HG02642 (cell line): ENCODE data around the gene OR10X1.

Experiments
- ATAC-seq: cut with Tn5 transposase; IDR thresholded peaks from one replicate; pipeline ENCODE4 v1.9.1; 2021; ENCODE audit warnings: mild to moderate bottlenecking; ENCODE audit not compliant: unreplicated experiment, poor library complexity

Gene OR10X1

GRCh38 chr1:158579733-158580132 is at the start of gene OR10X1:
OR10X1 (minus strand) TSS chr1:158579899; CDS start chr1:158579899, 0 bp downstream.
- ATAC-seq, result no peak

GRCh38 chr1:158613764-158614163 is 34.1 kb upstream of the OR10X1 start:
- no peak for ATAC-seq

- no peak for ATAC-seq
Observed at GRCh38 chr1:158611916-158612315, 32.2 kb upstream of the OR10X1 start.

GRCh38 chr1:158607296-158607695 is 27.6 kb upstream of the OR10X1 start:
- ATAC-seq, result no peak

GRCh38 chr1:158604968-158605367 is 25.3 kb upstream of the OR10X1 start, which contains the start of gene OR10Z1:
OR10Z1 (plus strand) TSS chr1:158605268; CDS start chr1:158606439, 1,171 bp downstream.
- ATAC-seq, result no peak

- ATAC-seq, result no peak
Observed at GRCh38 chr1:158600735-158601134, 21.0 kb upstream of the OR10X1 start.

GRCh38 chr1:158586942-158587341 is 7.2 kb upstream of the OR10X1 start:
- no peak for ATAC-seq

GRCh38 chr1:158583962-158584361 is 4.3 kb upstream of the OR10X1 start:
- no peak for ATAC-seq

GRCh38 chr1:158577561-158577960 is 2.1 kb downstream of the OR10X1 start:
- ATAC-seq, result no peak

GRCh38 chr1:158572226-158572625 is 7.5 kb downstream of the OR10X1 start:
- no peak for ATAC-seq

GRCh38 chr1:158570480-158570879 is 9.2 kb downstream of the OR10X1 start, which contains the start of gene OR6P1:
OR6P1 (minus strand) TSS chr1:158570580; CDS start chr1:158563604, 6,976 bp downstream.
- ATAC-seq, result no peak

- no peak for ATAC-seq
Observed at GRCh38 chr1:158564608-158565007, 15.1 kb downstream of the OR10X1 start.

- no peak for ATAC-seq
Observed at GRCh38 chr1:158563853-158564252, 15.8 kb downstream of the OR10X1 start.

- ATAC-seq, result no peak
Observed at GRCh38 chr1:158559696-158560095, 20.0 kb downstream of the OR10X1 start.

GRCh38 chr1:158554352-158554751 is 25.3 kb downstream of the OR10X1 start, which contains the start of gene OR6Y1:
OR6Y1 (minus strand) TSS chr1:158554405; CDS start chr1:158548105, 6,300 bp downstream.
- ATAC-seq, result no peak

GRCh38 chr1:158552296-158552695 is 27.4 kb downstream of the OR10X1 start:
- no peak for ATAC-seq

GRCh38 chr1:158547533-158547932 is 32.2 kb downstream of the OR10X1 start:
- no peak for ATAC-seq

GRCh38 chr1:158537609-158538008 is 42.1 kb downstream of the OR10X1 start:
- ATAC-seq, result no peak

GRCh38 chr1:158534496-158534895 is 45.2 kb downstream of the OR10X1 start:
- ATAC-seq, result no peak
